HG03025 (cell line): Measurements from ENCODE around the gene NAP1L4.
A peak's percentile ranks its signal among the peaks of the same experiment; 100 is the strongest.

Experiments
- ATAC-seq: cut with Tn5 transposase; IDR thresholded peaks from one replicate; pipeline ENCODE4 v1.9.1; 2021; ENCODE audit warnings: mild to moderate bottlenecking, moderate library complexity; ENCODE audit not compliant: unreplicated experiment, low FRiP score

The NAP1L4 gene

GRCh38 chr11:2992234-2992996 is at the start of gene NAP1L4:
TSS of gene NAP1L4 (minus strand) at chr11:2992329. CDS start at chr11:2979220, 13,109 bp downstream.
- peak; percentile 77 for ATAC-seq

GRCh38 chr11:3040881-3041280 is 48.8 kb upstream of the NAP1L4 start:
- ATAC-seq, result no peak

- ATAC-seq, result no peak
Observed at GRCh38 chr11:3037945-3038271, 45.8 kb upstream of the NAP1L4 start.

DNA sequence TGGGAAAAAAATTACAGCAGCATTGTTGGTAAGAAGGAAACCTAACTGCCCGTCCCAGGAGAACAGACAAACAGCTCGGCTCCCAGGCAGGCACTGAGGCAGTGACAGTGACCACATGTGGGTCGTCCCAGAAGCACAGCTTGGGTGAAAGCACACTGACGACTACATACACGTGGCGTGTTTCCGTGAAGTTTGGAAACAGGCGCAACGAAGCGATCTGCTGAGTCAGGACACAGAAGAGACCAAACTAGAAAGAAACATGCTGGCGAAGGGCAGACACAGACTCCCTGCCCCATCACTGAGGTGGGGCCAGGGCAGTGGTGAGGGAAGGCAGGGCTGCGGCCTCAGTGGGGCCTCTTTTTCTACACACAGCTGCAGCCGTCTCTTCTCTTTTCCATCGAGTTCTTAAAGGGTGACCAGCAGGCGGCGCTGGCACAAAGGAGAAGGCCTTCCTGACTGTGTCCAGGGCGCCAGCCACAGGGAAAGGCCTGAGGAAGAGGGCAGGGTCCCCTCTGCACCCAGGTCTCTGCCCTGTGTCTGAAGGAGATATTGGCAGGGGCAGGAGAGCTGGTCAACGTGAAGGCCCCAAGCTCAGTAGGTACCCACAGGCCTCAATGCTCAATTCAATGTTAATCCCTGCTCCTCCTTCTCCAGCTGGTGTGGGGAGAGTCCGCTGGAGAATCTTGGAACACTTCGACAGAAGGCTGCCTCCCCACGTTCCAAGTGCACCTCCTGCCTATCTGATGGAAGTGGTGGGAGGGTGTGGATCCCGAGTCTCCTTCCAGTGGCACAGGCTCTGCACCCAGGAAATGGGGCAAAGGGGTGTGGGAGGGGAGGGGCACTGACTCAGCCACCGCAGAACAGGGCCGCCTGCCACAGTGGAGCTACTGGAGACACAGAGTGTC is 45.2 kb upstream of the NAP1L4 start:
- peak; percentile 40 for ATAC-seq

- ATAC-seq, result no peak
Observed at GRCh38 chr11:3036419-3036818, 44.3 kb upstream of the NAP1L4 start.

GRCh38 chr11:3035333-3035732 is 43.2 kb upstream of the NAP1L4 start:
- no peak for ATAC-seq

DNA sequence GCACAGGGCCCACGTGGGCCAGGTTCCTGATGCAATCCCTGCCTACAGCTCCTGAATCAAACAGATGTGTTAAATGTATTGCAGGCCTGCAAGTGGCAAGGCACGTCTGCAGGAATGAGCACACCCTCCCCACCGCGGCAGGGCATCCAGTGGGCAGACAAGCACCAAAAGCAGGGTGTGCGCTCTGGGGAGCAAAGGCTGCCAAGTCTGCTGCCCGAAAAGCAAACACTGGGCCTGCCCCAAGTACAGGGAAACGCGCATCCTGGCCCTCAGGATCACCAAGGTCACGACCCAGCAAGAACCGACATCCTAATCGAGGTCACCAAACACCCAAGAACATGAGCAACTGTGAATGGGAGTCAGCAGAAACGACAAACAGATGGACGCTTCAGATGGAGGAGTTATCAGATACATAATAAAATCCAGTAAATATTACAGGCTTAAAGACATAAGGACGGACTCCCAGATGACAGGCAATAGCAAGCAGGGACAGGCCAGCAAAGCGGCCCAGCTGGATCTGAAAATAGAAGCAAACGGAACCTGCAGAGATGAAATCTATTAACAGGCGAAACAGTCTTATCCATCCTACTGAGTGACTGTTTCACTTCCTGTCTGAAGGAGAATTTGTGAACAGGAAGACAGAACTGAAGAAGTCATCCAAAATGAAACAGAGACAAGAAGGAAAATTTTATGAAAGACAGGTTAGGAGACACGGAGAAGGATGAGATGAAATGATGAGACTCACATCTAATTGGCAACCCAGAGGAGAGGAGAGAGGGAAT is 38.4 kb upstream of the NAP1L4 start:
- no peak for ATAC-seq

DNA sequence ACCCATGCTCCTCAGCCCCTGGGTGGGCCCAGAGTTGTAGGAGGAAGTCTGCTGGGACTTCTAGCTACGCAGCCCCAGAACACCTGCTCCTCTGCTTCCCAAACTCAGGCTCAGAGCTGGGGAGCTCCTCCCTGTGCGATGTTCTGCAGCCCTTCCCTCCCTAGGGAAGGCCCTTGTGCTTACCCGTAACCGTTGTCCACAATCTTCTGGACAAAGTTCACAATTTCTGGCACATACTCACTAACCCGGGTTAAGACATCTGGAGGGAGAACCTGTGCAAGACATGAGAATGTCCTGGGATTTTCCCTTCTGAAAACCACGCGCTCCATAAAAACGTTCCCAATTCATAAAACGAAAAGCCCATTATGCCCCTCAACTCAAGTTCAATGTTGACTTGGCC is 36.7 kb upstream of the NAP1L4 start:
- ATAC-seq, result no peak

- no peak for ATAC-seq
Observed at GRCh38 chr11:3026803-3027202, 34.7 kb upstream of the NAP1L4 start.

DNA sequence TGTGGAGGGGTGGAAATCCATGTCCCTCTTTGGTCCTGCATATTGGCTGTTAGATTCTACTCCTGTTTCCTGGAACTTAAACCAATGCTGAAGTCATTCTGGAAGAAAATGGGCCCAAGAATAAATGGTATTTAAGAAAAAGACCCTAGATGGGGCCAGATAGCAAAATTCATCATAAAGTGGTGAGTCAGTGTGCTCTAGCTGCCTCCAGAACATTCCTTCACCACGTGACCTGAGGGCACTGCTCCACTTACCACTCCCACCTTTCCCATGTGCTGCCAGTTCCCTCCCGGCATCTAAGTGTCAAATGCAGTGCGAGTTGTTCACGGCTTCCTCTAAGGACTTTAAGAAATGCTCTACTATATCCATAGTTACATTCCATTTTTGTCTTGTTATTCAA is 30.9 kb upstream of the NAP1L4 start:
- ATAC-seq, result no peak

- no peak for ATAC-seq
Observed at GRCh38 chr11:3022300-3022967, 30.3 kb upstream of the NAP1L4 start.

DNA sequence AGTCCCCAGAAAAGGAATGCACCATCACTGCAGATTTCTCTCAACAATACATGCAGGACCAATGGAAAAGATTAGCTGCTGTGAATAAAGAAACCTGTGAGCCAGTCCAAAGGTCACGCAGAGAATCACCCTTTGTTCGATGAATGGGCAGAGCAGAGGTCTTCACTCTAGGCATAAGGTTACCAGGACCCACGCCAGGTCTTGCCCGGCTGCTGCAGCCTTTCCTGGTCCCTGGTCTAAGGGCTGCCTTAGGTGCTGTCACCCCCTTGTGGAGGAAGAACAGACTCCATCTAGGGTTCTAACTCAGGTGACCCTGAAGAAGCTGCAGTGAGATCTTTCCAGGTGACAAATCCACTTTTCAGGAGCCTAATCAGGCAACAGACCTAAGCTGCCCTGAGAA is 29.0 kb upstream of the NAP1L4 start:
- no peak for ATAC-seq

DNA sequence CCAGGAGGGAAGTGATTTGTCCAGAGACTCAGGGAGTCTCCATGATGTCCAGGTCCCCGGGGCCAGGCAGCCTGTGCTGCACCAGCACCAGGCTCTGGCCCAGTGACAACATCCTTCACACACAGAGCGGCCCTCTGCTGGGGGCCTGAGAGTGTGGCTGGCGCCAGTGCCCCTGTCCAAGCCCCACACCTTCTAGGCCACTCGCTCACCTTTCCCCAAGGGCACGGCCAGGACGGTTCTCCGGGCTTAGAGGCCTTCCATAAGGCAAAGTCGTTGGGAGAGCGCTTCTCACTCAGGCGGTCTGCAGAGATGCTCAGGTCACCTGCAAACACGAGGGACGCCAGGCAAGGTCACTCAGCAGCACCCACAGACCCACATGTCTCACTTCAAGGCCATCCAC is 27.9 kb upstream of the NAP1L4 start:
- no peak for ATAC-seq

- no peak for ATAC-seq
Observed at GRCh38 chr11:3018596-3018995, 26.5 kb upstream of the NAP1L4 start.

GRCh38 chr11:3016861-3017260 is 24.7 kb upstream of the NAP1L4 start:
- ATAC-seq, result no peak

DNA sequence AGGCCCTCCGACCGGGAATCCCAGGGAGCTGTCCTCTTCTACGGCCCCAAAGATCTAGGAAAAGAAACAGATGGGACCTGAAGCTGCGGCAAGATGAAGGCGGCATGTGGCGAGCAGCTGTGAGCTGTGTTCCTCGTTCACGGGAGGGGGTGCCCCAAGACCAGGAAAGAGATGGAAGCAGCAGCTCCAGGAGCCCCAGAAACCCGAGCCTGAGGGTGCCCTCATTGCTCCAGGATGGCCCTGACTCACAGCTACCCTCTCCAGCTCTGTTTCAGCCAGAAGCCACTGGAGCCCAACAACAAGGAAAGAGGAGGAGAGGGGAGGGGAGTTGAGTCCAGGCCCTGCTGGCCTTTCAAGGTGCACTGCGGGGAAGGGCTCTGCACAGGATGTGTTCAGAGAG is 23.7 kb upstream of the NAP1L4 start:
- ATAC-seq, result no peak

DNA sequence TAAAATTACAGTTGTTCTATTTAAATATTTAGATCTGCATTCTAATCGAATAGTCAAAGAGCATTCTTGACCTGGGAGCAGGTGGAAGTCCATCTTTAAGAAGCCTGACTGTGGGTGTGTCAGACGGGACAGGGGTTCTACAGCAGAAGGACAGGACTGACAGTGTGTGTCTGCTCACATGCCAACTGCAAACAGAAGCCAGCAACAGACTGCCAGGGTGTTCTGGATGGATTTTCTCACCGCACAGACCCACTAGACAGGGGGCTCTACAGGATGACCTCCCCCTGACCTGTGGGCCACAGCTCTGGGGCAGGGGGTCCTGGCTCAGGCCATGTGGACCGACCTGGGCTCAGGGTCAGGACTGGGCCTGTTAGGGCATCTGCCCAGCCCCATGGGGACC is 22.8 kb upstream of the NAP1L4 start:
- no peak for ATAC-seq

DNA sequence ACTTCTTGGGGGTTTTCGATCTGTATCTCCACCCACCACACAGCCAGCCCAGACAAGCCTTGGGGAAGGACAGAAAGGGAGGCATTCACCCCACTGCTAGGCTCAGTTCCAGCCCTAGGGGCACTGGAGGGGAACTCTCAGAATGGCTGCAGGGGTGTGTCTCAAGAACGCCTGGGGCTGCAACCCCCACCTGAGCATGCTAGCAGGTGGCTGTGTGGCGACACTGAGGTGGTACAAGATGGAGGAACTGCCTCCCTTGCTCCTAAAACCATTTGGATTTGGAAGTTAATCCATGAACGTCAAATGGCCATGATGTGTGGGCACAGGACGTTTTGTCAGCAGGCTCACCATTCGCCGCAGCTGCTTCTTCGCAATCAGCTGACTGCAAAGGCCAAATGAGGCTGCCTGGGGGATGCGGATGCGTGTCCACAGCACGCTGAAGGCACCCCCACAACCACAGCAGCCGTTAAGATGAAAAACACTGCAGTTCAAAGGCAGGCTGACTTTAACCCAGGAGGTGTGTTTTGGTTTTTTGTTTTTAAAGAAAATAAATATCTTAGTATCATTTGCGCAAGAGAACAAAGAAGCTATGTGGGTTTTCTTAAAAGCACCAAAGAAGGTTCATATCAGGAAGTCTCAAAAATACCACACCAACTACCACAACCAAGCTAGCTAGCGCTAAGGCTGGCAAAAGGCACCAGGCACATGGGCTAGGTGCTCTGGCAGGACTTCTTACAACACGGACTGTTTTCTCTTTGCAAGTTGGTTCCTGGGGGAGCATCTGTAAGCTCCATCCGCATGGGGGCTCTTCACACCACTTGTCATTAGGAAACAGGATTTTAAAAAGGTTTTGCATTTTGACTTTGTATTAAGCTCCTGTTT is 22.2 kb upstream of the NAP1L4 start:
- no peak for ATAC-seq
